ENCODE results near the gene WIZ.

Gene WIZ

DNA sequence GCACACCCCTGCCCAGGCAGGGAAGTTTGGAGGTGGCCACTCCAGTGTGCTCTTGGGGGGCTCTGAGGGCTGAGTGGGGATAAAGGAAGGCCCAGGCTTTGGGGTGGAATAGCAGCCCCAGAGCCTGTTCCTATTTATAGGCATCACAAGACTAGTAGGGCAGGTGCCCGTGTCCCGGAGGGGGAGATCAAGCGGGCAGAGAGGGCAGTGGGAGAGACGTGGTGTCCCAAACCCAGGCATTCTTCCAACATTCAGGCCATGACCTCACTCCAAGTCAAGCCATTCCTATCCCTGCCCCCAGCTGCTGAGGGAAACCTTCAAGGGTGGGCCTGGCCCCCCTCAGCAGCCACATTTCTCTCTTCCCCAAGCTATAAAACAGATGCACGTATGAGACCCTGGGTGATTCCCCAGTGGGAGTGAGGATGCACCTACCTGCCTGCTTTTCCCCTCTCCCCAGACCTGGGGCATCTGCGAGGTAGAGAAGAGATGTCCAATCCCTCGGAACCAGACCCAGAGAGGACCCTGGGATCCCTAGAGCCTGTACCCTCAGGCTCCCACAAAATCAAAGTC lies 3.9 kb downstream of the WIZ start:
- no peak for DNase-seq (ENCODE audit: low read depth in 2 of 2)

DNA sequence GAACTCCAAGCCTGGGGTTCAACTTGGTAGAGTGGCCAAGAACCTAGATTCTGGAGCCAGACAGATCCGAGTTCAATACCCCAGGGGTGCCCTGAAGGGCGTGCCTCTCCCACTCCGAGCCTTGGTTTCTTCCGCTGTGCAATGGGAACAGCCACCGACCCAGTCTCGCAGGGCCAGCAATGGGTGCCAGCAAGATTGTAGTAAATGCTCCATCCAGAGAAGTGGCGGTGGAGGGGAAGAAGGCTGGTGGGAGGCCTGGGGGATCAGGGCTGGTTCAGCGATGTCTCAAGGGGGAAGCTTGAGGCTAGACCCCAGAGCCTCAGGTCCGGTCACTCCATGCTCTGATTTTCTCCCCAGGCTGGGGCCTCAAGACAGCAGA lies 4.5 kb downstream of the WIZ start:
- DNase-seq (ENCODE audit: low read depth in 2 of 2) = no peak

DNA sequence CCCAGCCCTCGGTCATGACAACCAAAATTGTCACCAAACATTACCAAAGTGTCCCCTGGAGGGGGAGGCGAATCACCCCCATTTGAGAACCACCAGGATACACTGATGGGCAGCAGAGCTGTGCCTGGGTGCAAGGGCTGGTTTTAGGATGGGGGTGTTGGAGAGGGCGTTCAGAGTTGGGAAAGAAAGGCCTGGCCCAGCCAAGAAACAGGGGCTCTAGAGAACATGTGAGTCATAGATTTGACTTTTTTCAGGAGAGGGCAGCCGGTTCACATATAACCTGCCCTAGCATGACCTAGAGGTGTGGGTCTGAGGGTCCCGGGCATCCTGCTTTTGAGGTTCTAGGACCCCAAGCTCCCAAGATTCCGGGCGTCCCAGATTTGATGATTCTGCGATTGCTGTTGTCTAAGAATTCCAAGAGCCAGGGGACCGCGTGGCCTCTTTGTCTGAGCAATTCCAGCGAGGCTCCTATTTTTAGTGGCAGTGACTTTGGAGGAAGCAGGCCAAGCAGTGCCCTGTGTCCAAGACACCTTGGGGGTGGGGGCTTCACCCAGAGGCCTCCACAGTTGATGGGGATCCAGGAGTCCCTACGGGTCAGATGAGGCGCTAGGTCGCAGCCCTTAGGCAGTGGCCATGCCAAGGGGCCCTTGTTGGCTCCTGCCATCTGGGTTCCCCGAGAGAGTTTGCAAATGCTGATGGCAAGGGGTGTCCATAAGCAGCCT lies 5.1 kb downstream of the WIZ start:
- no peak for DNase-seq (ENCODE audit: low read depth in 2 of 2)

DNA sequence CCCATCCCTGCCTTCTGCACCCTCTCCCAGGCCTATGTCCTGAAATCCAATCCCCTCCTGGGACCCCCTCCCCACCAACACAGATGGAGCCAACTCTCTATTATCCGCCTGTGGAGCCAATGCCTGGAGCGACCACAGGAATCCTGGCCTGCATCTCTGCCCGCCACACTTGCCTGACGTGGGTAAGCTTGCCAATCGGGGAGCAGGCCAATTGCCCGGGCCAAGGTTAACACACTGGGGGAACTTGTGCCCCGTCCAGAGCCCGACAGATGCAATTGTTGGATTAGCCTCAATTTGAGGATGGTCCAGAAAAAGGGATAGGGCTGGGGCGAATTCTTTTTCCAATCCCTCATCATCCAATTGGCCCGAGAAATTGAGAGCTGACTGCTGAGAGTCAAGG lies 5.9 kb downstream of the WIZ start:
- no peak for DNase-seq (ENCODE audit: low read depth in 2 of 2)

GRCh38 chr19:15443325-15443724 lies 6.4 kb downstream of the WIZ start:
- no peak for DNase-seq (ENCODE audit: low read depth in 2 of 2)

DNA sequence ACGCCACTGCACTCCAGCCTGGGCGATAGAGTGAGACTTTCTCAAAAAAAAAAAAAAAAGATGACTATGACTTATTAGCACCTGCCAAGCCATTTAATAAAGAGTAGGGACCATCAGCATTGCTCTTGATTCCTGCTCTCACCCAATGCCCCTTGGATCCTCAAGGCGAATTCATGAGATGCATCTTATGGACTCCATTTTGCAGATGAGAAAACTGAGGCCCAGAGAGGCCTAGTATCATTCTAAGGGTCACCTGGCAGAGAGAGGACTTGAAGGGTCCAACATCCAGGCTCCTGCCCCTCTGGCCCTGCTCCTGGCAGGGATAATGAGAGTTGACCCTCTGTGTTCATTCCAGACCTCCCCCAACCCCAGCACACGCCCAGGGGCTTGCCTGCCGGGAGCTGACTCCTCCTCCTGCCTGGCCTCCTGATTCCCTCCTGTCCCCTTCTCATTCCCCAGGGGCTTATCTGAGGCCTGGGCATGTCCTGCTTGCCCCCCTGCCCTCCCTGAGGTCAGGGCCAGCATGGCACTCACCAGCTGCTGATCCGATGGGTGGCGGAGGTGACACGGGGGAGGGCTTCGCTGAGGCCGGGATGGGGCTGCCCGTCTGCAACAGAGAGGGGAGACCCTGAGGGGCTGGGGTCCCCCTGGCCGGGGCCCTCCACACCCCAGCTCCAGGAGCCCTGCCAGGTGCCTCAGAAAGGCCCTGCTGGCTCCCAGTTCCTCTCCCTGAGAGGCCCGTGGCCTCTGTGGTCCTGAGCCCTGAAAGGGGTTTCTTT lies 7.4 kb downstream of the WIZ start:
- no peak for DNase-seq (ENCODE audit: low read depth in 2 of 2)

DNA sequence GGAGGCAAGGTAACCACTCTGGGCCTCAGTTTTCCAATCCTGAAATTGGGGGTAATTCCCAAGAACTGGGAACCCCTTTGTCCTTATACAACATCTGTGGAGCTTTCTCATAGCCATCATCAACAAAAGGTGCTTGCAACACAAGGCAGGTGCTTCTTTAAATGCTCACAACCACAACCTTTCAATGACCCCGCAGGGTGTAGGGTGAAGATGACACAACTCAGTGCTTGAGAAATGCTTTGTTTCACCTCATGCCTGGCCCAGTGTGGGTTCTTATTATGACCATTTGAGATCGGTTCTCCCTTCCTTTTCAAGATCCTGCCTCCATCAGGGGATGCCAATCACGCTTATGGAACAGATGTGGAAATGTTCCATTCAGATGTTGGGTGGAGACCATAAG lies 8.4 kb downstream of the WIZ start:
- DNase-seq (ENCODE audit: low read depth in 2 of 2) = no peak

DNA sequence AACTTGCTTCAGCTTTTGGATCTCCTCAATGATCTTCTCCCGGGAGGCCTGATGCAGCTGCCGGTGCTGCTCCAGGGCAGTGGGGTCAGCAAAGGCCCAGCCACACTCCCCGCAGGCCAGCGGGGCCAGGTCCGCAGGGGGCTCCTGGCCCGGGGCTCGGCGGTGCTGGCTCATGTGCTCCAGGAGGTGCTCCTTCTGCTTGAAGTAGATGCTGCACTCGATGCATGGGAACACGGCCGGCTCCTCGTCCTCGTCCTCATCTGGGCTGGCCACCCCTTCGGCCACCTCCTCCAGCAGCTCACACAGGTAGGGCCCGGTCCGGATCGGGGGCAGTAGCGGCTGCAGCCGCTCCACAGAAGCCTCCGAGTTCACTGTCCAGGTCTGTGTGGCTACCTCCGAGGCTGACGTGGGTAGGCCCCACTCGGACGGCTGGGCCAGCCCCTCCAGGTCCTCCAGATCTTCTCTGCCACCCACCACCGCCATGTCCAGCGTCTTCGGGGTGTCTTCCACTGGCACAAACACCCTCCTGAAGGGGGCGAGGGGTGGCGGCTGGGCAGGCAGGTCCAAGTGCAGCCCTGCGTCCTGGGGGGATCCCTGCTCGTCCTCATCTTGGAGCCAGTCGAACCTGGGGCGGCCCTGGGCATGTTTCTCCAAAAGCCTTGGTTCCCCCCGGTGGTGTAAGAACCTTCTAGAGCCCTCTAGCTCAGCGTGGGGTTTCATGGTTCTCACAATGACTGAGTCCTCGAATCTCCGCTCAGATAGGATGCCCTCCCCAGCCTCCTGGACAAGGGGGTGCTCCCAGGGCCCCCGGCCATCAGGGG lies 9.7 kb downstream of the WIZ start:
- no peak for DNase-seq (ENCODE audit: low read depth in 2 of 2)

- no peak for DNase-seq (ENCODE audit: low read depth in 2 of 2)
Observed at GRCh38 chr19:15439078-15439799, 10.5 kb downstream of the WIZ start.

- no peak for DNase-seq (ENCODE audit: low read depth in 2 of 2)
Observed at GRCh38 chr19:15438577-15438976, 11.2 kb downstream of the WIZ start.

- no peak for DNase-seq (ENCODE audit: low read depth in 2 of 2)
Observed at GRCh38 chr19:15438124-15438496, 11.6 kb downstream of the WIZ start.

DNA sequence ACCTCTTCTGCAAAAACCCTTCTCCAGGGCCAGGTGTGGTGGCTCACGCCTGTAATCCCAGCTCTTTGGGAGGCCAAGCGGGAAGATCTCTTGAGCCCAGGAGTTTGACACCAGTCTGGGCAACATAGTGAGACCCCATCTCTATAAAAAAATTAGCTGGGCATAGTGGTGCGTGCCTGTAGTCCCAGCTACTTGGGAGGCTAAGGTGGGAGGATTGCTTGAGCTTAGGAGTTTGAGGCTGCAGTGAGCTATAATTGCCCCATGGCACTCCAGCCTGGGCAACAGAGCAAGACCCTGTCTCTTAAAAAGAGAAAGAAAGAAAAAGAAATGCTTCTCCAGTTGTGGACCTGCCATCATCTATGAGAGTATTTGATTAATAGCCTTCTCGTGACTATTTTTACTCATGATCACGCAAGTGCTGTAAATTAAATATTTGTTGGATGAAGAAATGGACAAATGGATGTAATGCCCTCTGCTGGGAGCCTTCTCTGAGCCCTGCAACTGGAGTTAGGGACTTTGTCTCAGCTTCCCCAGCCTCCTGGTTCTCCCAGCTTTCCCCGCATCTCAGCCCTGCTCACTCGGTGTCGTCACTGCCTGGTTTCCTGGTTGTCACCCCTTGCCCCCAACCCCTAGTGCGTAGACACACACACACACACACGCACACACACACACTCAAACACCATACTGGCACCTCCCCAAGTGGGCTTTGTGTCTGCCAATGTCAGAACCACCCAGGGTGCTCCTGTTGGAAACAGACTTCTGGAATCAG lies 12.2 kb downstream of the WIZ start:
- DNase-seq (ENCODE audit: low read depth in 2 of 2) = no peak

DNA sequence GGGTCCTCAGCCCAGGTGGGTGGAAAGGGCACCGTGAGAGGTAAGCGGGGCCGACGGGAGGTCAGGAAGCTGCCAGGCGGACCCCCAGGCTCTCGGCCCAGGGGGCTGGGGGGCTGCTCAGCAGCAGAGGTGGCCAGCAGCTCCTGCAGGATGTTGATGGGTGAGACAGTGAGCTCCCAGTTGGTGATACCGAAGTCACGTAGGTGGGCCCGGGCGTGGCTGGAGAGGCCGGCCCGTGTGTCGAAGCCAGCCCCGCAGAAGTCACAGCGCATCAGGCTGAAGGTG lies 13.0 kb downstream of the WIZ start:
- DNase-seq (ENCODE audit: low read depth in 2 of 2) = no peak

- no peak for DNase-seq (ENCODE audit: low read depth in 2 of 2)
Observed at GRCh38 chr19:15436012-15436825, 13.5 kb downstream of the WIZ start.

DNA sequence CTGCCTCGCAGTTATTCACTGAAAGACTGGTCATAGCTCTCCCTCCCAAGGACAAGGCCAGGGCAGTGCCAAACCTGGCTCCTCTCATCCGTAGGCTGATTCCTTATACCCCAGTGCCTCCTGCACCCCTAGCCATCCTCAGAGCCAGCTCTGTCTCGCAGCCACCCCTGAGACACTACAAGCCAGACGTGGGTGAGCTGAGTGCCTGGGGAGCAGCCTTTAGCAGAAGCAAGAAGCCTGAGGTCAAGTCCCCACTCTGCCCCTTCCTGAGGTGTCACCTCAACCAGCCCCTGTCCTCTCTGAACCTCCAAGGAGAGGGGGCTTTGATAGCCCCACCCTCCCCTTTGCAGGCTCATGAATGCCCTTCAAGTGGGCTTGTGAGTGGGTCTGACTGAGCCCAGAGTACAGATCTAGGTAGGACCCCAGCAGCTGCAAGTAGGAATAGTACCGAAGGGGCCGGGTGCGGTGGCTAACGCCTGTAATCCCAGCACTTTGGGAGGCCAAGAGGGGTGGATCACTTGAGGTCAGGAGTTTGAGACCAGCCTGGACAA lies 16.2 kb downstream of the WIZ start:
- no peak for DNase-seq (ENCODE audit: low read depth in 2 of 2)

DNA sequence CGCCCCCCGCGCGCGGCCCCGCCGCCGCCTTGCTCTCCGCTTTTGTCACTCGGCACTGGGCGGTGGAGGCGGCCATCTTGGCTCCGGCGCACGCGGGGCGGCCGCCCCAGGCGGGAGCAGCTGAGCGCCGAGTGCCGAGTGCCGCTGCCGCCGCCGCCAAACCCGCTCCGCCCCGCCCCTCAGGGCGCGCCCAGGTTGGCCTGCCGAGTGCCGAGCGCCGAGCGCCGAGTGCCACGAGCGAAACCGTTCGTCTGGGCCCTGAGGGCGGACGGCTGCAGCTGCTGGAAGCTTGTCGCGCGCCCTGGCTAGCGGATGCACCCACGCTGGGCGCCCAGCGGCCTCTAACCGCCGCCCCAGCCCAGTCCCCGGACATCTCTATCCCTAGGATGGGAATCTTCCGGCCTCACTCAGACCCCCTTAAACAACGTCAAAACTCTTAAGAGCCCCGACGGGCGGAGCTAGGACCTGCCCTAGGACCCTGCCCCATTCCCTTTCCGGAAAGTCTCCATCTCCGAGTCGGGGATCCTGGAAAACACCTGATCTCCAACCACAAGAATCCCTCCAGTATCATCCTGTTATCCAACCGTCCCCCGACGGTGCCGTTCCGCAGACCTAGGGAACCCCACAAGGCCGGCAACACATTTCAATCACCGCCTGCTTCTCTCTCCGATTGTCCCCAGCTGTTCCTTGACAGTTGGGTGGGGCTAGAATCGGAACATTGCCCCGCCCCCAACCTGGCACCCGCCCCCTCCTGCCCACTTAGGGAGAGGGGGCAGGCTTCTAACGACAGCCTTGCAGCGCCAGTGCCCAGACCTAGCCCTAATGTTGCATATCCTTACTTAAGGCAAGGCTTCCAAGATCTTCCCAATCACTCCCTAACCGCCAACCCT lies 16.9 kb downstream of the WIZ start:
- peak; percentile 86 to 91 for DNase-seq (ENCODE audit: low read depth in 2 of 2)

DNA sequence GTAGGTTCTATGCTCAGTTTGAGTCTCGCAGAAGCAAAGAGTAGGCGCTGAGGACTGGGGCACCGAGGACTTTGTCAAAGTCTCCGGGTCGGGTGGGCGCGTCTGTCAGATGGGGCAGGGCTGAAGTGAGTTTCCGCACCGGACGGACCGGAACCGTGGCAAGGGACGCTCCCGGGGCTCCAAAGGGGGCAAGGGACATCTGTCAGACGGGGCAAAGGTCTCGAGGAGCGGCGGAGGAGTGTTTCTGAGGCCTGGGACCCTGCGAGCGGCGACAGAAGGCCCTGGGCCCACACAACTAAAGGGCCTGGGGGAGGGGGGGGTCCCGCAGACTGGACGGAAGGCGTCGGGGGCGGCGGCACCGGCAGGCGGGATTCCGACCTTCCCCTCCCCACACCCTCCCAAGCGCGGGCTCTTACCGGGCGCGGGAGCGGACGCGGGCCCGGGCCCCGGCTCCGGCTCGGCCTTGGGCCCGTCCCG lies 17.7 kb downstream of the WIZ start:
- DNase-seq (ENCODE audit: low read depth in 2 of 2) = no peak

- no peak for DNase-seq (ENCODE audit: low read depth in 2 of 2)
Observed at GRCh38 chr19:15431396-15432017, 18.2 kb downstream of the WIZ start.
